ENCODE data around the gene REN. TPM values are rescaled to one million over a fixed set of nuclear protein-coding genes. Genes with fewer than 3 reads are reported as not detected.
A peak's percentile ranks its signal among the peaks of the same experiment; 100 is the strongest.

Gene REN
- total and polyA plus RNA-seq, 2 of the 13 experiments (the other 11 are each of a cell fraction or from before 2014, with no cell fraction given), result not detected

GRCh38 chr1:204128964-204129896 is 36.9 kb downstream of the REN start (continued):
- peak; percentile 75 for TF ChIP-seq GABPB1 (CRISPR knock-in tag; IDR thresholded peaks at IDR 0.05)
- TF ChIP-seq TSC22D2 (CRISPR knock-in tag; IDR thresholded peaks at IDR 0.05; ENCODE audit: borderline replicate concordance), result peak; percentile 45; the same call in 1 of the 2 replicates

- Histone ChIP-seq H2AFZ (ENCODE audit: low read length) (no peak overlapping the region), H3K9ac (ENCODE audit: insufficient read depth, low read depth, low read length) (no peak overlapping the region), H3K4me2 (ENCODE audit: low read depth, low read length) (peak overlapping the region; percentile 99), H3K79me2 (ENCODE audit: insufficient read depth, low read length) (no peaks in the 10 kb centered on the region), H3K4me3 (replicated peaks in 1 of 3; ENCODE audit: insufficient read depth in 1 of 3, low read depth in 2 of 3, low read length in 3 of 3) (no peak overlapping the region), H3K4me1 (ENCODE audit: insufficient read depth, low read length) (peaks cover 34% of the 10 kb centered on the region), H3K27me3 (ENCODE audit: control insufficient read depth in 1 of 2, insufficient read depth in 2 of 2, low read length in 2 of 2) (no peaks in the 10 kb centered on the region), H3K27ac (ENCODE audit: extremely low read length, insufficient read depth, low read length) (no peak overlapping the region), H3K9me3 (ENCODE audit: low read length) (no peaks in the 10 kb centered on the region), H4K20me1 (ENCODE audit: insufficient read depth, low read length) (no peaks in the 10 kb centered on the region), H3K36me3 (replicated peaks in 1 of 2; ENCODE audit: control insufficient read depth in 1 of 2, insufficient read depth in 2 of 2, low read length in 2 of 2) (peaks cover 13 to 26% of the 10 kb centered on the region in 2 experiments)
- TF ChIP-seq, protein P1, sequence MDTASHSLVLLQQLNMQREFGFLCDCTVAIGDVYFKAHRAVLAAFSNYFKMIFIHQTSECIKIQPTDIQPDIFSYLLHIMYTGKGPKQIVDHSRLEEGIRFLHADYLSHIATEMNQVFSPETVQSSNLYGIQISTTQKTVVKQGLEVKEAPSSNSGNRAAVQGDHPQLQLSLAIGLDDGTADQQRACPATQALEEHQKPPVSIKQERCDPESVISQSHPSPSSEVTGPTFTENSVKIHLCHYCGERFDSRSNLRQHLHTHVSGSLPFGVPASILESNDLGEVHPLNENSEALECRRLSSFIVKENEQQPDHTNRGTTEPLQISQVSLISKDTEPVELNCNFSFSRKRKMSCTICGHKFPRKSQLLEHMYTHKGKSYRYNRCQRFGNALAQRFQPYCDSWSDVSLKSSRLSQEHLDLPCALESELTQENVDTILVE (CRISPR knock-in tag; IDR thresholded peaks at IDR 0.05), result no peak
- TF ChIP-seq POLR2G (IDR thresholded peaks at IDR 0.05; ENCODE audit: low read depth, low read length), result 0 out of 2 replicates have a peak, but pooled peaks have one; percentile 3
- no peak for TF ChIP-seq ZNF282 (IDR thresholded peaks at IDR 0.05; ENCODE audit: partially characterized antibody)
- TF ChIP-seq, protein P2, sequence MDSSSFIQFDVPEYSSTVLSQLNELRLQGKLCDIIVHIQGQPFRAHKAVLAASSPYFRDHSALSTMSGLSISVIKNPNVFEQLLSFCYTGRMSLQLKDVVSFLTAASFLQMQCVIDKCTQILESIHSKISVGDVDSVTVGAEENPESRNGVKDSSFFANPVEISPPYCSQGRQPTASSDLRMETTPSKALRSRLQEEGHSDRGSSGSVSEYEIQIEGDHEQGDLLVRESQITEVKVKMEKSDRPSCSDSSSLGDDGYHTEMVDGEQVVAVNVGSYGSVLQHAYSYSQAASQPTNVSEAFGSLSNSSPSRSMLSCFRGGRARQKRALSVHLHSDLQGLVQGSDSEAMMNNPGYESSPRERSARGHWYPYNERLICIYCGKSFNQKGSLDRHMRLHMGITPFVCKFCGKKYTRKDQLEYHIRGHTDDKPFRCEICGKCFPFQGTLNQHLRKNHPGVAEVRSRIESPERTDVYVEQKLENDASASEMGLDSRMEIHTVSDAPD (CRISPR knock-in tag; IDR thresholded peaks at IDR 0.05), result no peak
- peak; percentile 52 for TF ChIP-seq RBM22 (optimal IDR thresholded peaks at IDR 0.05; ENCODE audit: low read length)
- peak in 1 of 2 experiments; percentile 25; a peak in 1 of 4 replicates for TF ChIP-seq POLR2A (IDR thresholded peaks at IDR 0.05; ENCODE audit: insufficient read depth in 1 of 2, low read depth in 2 of 2, low read length in 2 of 2)
- TF ChIP-seq ZNF780A (CRISPR knock-in tag; IDR thresholded peaks at IDR 0.05), result no peak
- no peak for TF ChIP-seq ZFP91 (CRISPR knock-in tag; IDR thresholded peaks at IDR 0.05; ENCODE audit: borderline replicate concordance)
- no peak for TF ChIP-seq PHF5A (CRISPR knock-in tag; IDR thresholded peaks at IDR 0.05; ENCODE audit: low read depth, unreplicated experiment)
- TF ChIP-seq ZNF280D (CRISPR knock-in tag; IDR thresholded peaks at IDR 0.05), result no peak
- 0 out of 2 replicates have a peak, but pooled peaks have one; percentile 12 for TF ChIP-seq ZFP36L1 (CRISPR knock-in tag; IDR thresholded peaks at IDR 0.05)
- FAIRE-seq (no peak), ATAC-seq (no peak; the same call in 2 of the 3 replicates), DNase-seq (ENCODE audit: low spot score) (no peak)
- POLR2A ChIA-PET, result interaction anchor here (0.7 to 4.8 kb wide), 9 partner anchors 16 to 270 kb away, joined by 3 to 31 read pairs (median 7); partner anchors contain the start of genes ETNK2 and SOX13
- in situ Hi-C loops (cut with HindIII; ENCODE audit: extremely low pct_ligation_motif_present, low pct_unique_long_range_greater_than_20kb), result loop anchor here (5.0 kb wide), 2 partner anchors 46 to 256 kb away; no protein-coding TSS in a partner anchor
- no TSS peak for BruUV-seq (replicated peaks)
- intact Hi-C loops (cut with micrococcal nuclease; ENCODE audit: unreplicated experiment), result no loop called here
- CTCF ChIA-PET (ENCODE audit: low intra/inter-chr PET ratio, low total read pairs), result interaction anchor here (0.8 to 4.2 kb wide), 3 partner anchors 9 to 267 kb away, joined by 3 to 89 read pairs (median 40); partner anchors contain the start of gene SNRPE
- WGBS (ENCODE audit: low lambda C conversion rate), result 73% methylated on average over 4 of the region's 4 CpGs
These were observed 37.6 kb downstream of the REN start for GRCh38 chr1:204128464-204128963.

Measured in HepG2 (cell line).